Measurements from ENCODE around the gene PLAU. TPM values are rescaled to one million over a fixed set of nuclear protein-coding genes. Genes with fewer than 3 reads are reported as not detected.
A peak's percentile ranks its signal among the peaks of the same experiment; 100 is the strongest.

PLAU gene
- total RNA-seq, 1 experiment from 2014 or later, result 8.3 TPM

GRCh38 chr10:73908853-73909539 lies 1.9 kb upstream of the PLAU start:
- Histone ChIP-seq H3K27ac (ENCODE audit: low read depth, low read length, poor library complexity, severe bottlenecking) (peak overlapping the region; percentile 39), H3K27me3 (replicated peaks; ENCODE audit: insufficient read depth, low read depth, low read length, poor library complexity) (no peaks in the 10 kb centered on the region), H3K4me3 (ENCODE audit: low read depth, low read length, poor library complexity, severe bottlenecking) (no peak overlapping the region), H3K4me1 (ENCODE audit: insufficient read depth, low read length, poor library complexity, severe bottlenecking) (peaks cover 35% of the 10 kb centered on the region), H3K9me3 (ENCODE audit: low read depth, low read length, poor library complexity, severe bottlenecking) (no peaks in the 10 kb centered on the region), H3K36me3 (ENCODE audit: insufficient read depth, low read length, poor library complexity, severe bottlenecking) (no peaks in the 10 kb centered on the region)
- intact Hi-C loops (cut with micrococcal nuclease; ENCODE audit: unreplicated experiment), result no loop called here
- ChIA-PET POLR2A (ENCODE audit: low non-redundant PET) (interaction anchor here (0.7 kb wide), 2 partner anchors 21 to 74 kb away, joined by 3 to 5 read pairs; no protein-coding TSS in a partner anchor), CTCF (no interaction called here)
- DNase-seq (ENCODE audit: low spot score), result peak; percentile 85
- BruUV-seq (replicated peaks), result no TSS peak
- TF ChIP-seq EZH2 (IDR thresholded peaks at IDR 0.05; ENCODE audit: borderline replicate concordance, low read depth, low read length, poor library complexity, severe bottlenecking) (no peak), CTCF (conservative IDR thresholded peaks at IDR 0.05; ENCODE audit: low read depth, low read length) (no peak)

- H3K27ac ChIP-seq (ENCODE audit: low read depth, low read length, poor library complexity, severe bottlenecking), result peak overlapping the region; percentile 39
- H3K4me1 ChIP-seq (ENCODE audit: insufficient read depth, low read length, poor library complexity, severe bottlenecking), result peaks cover 35% of the 10 kb centered on the region
- no peak overlapping the region for H3K4me3 ChIP-seq (ENCODE audit: low read depth, low read length, poor library complexity, severe bottlenecking)
- H3K27me3 ChIP-seq (replicated peaks; ENCODE audit: insufficient read depth, low read depth, low read length, poor library complexity), result no peaks in the 10 kb centered on the region
- CTCF ChIA-PET, result no interaction called here
- POLR2A ChIA-PET (ENCODE audit: low non-redundant PET), result interaction anchor here (0.7 kb wide), 1 partner anchor 22 kb away, joined by 5 read pairs; no protein-coding TSS in a partner anchor
- TF ChIP-seq CTCF (conservative IDR thresholded peaks at IDR 0.05; ENCODE audit: low read depth, low read length) (no peak), EZH2 (IDR thresholded peaks at IDR 0.05; ENCODE audit: borderline replicate concordance, low read depth, low read length, poor library complexity, severe bottlenecking) (no peak)
- no peaks in the 10 kb centered on the region for H3K9me3 ChIP-seq (ENCODE audit: low read depth, low read length, poor library complexity, severe bottlenecking)
- BruUV-seq (replicated peaks), result no TSS peak
- DNase-seq (ENCODE audit: low spot score), result no peak
- H3K36me3 ChIP-seq (ENCODE audit: insufficient read depth, low read length, poor library complexity, severe bottlenecking), result no peaks in the 10 kb centered on the region
- intact Hi-C loops (cut with micrococcal nuclease; ENCODE audit: unreplicated experiment), result no loop called here
Observed at GRCh38 chr10:73909540-73910115, 1.3 kb upstream of the PLAU start.

GRCh38 chr10:73910401-73910763 lies 550 bp upstream of the PLAU start:
- Histone ChIP-seq H3K4me1 (ENCODE audit: insufficient read depth, low read length, poor library complexity, severe bottlenecking) (peaks cover 35% of the 10 kb centered on the region), H3K36me3 (ENCODE audit: insufficient read depth, low read length, poor library complexity, severe bottlenecking) (no peaks in the 10 kb centered on the region), H3K27me3 (replicated peaks; ENCODE audit: insufficient read depth, low read depth, low read length, poor library complexity) (no peaks in the 10 kb centered on the region), H3K9me3 (ENCODE audit: low read depth, low read length, poor library complexity, severe bottlenecking) (no peaks in the 10 kb centered on the region), H3K27ac (ENCODE audit: low read depth, low read length, poor library complexity, severe bottlenecking) (peak overlapping the region; percentile 16), H3K4me3 (ENCODE audit: low read depth, low read length, poor library complexity, severe bottlenecking) (peak overlapping the region; percentile 64)
- ChIA-PET CTCF (no interaction called here), POLR2A (ENCODE audit: low non-redundant PET) (no interaction called here)
- peak; percentile 60 for DNase-seq (ENCODE audit: low spot score)
- no TSS peak for BruUV-seq (replicated peaks)
- intact Hi-C loops (cut with micrococcal nuclease; ENCODE audit: unreplicated experiment), result no loop called here
- TF ChIP-seq CTCF (conservative IDR thresholded peaks at IDR 0.05; ENCODE audit: low read depth, low read length) (peak; percentile 32; the same call in 1 of the 2 replicates), EZH2 (IDR thresholded peaks at IDR 0.05; ENCODE audit: borderline replicate concordance, low read depth, low read length, poor library complexity, severe bottlenecking) (no peak)

All from A673 (cell line).